ENCODE results near the gene CCDC27. TPM values are rescaled to one million over a fixed set of nuclear protein-coding genes. Genes with fewer than 3 reads are reported as not detected.
A peak's percentile ranks its signal among the peaks of the same experiment; 100 is the strongest.

Gene CCDC27
- total and polyA plus RNA-seq, 2 of the 8 experiments (the other 6 are each of a cell fraction or from before 2014, with no cell fraction given): 0.15 TPM; not detected in 1

DNA sequence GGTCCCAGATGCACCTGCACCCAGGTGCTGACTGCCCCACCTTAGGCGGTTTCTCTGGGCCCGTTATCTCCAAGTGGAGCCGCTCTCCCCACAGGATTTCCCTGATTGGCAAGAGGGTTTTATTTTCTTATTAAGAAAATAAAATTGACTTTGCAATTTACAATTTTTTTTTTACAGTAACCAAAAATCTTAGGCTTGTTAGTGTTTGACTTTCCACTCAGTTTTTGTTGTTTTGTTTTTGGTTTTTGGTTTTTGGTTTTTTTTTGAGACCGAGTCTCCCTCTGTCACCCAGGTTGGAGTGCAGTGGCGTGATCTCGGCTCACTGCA is 4.8 kb upstream of the CCDC27 start:
- no peak overlapping the region for H3K9ac ChIP-seq (replicated peaks in 1 of 4; ENCODE audit: extremely low read depth in 1 of 4, low read depth in 3 of 4, low read length in 3 of 4)
- H2BK120ac ChIP-seq (replicated peaks; ENCODE audit: low read depth, low read length): no peak overlapping the region
- H4K91ac ChIP-seq (replicated peaks; ENCODE audit: insufficient read length, low read length): no peak overlapping the region
- H3K14ac ChIP-seq (ENCODE audit: insufficient read length): no peak overlapping the region
- no peak overlapping the region for H2AFZ ChIP-seq (ENCODE audit: low read length)
- H2AK5ac ChIP-seq (ENCODE audit: low read depth, low read length): no peak overlapping the region
- H3K79me1 ChIP-seq (ENCODE audit: low read depth, low read length): peaks cover 23% of the 10 kb centered on the region
- no peaks in the 10 kb centered on the region; a peak in 1 of 4 replicates for H3K9me3 ChIP-seq (ENCODE audit: insufficient read depth in 2 of 2, low read depth in 1 of 2, low read length in 1 of 2)
- POLR2A ChIA-PET (ENCODE audit: partially characterized antibody): no interaction called here
- peaks cover 0 to 3% (median 0%) of the 10 kb centered on the region in 4 experiments; a peak in 5 of 7 replicates for H3K27me3 ChIP-seq (replicated peaks in 1 of 4; ENCODE audit: control insufficient read depth in 3 of 4, extremely low read depth in 1 of 4, insufficient read depth in 3 of 4, low read length in 3 of 4)
- no peak overlapping the region for H4K8ac ChIP-seq (ENCODE audit: extremely low read depth, insufficient read depth, low read length)
- no peak overlapping the region for H2BK12ac ChIP-seq (ENCODE audit: low read depth, low read length)
- H3K4me3 ChIP-seq (ENCODE audit: extremely low read depth in 1 of 4, insufficient read depth in 2 of 4, low read depth in 3 of 4, low read length in 4 of 4): peak overlapping the region in 1 of 4 experiments; percentile 87; a peak in 2 of 8 replicates
- H3K36me3 ChIP-seq (ENCODE audit: control insufficient read depth in 2 of 4, insufficient read depth in 4 of 4, low read length in 3 of 4): peaks cover 0 to 15% (median 4%) of the 10 kb centered on the region in 4 experiments; a peak in 5 of 8 replicates
- DNase-seq (ENCODE audit: low read depth in 1 of 2, low spot score in 2 of 2) (no peak), FAIRE-seq (no peak)
- no peak overlapping the region for H3K18ac ChIP-seq (ENCODE audit: extremely low read depth, low read length)
- H3K4me2 ChIP-seq (ENCODE audit: insufficient read depth in 1 of 2, low read depth in 2 of 2, low read length in 2 of 2): no peak overlapping the region; a peak in 1 of 4 replicates
- H3K23ac ChIP-seq (ENCODE audit: insufficient read length): no peak overlapping the region
- no peak overlapping the region for H3K4ac ChIP-seq (replicated peaks; ENCODE audit: insufficient read length, low read depth, low read length)
- WGBS, 2 experiments (ENCODE audit: extremely low coverage in 1 of 2, insufficient coverage in 1 of 2, insufficient read length in 1 of 2, insufficient replicate concordance in 2 of 2, low coverage in 1 of 2, low lambda C conversion rate in 2 of 2, missing lambda C conversion rate in 1 of 2): 48% methylated on average over 6 of the region's 6 CpGs; no CpG with 5 or more reads in 1 of the 2 experiments
- no peak overlapping the region for H4K5ac ChIP-seq (ENCODE audit: insufficient read length, low read depth, low read length)
- H3K27ac ChIP-seq (ENCODE audit: low read depth, low read length): no peak overlapping the region
- H2BK15ac ChIP-seq (ENCODE audit: low read length): no peak overlapping the region
- peaks cover 0 to 16% (median 13%) of the 10 kb centered on the region in 4 experiments; a peak in 6 of 7 replicates for H3K4me1 ChIP-seq (replicated peaks in 1 of 4; ENCODE audit: control insufficient read depth in 3 of 4, insufficient read depth in 4 of 4, low read length in 3 of 4)
- H4K20me1 ChIP-seq (replicated peaks in 1 of 2; ENCODE audit: control insufficient read depth in 1 of 2, insufficient read depth in 2 of 2, low read length in 2 of 2): peaks cover 8 to 26% of the 10 kb centered on the region in 2 experiments
- H3K56ac ChIP-seq (replicated peaks; ENCODE audit: insufficient read length, low read depth, low read length): no peak overlapping the region
- no peak overlapping the region for H2BK5ac ChIP-seq (ENCODE audit: low read depth, low read length)
- H2BK20ac ChIP-seq (ENCODE audit: low read length): no peak overlapping the region
- CTCF ChIA-PET (ENCODE audit: partially characterized antibody): interaction anchor here (0.6 to 1.3 kb wide), 2 partner anchors 20 to 23 kb away, joined by 3 read pairs; no protein-coding TSS in a partner anchor
- TF ChIP-seq KDM1A (IDR thresholded peaks at IDR 0.05; ENCODE audit: borderline replicate concordance, low read length) (0 out of 2 replicates have a peak, but pooled peaks have one; percentile 14), SP1 (IDR thresholded peaks at IDR 0.05; ENCODE audit: low read depth, low read length) (no peak)
- H3K79me2 ChIP-seq (ENCODE audit: control insufficient read depth in 1 of 2, insufficient read depth in 2 of 2, low read length in 2 of 2): peaks cover 0 to 31% of the 10 kb centered on the region in 2 experiments; a peak in 3 of 4 replicates
- peaks cover 14% of the 10 kb centered on the region for H3K23me2 ChIP-seq (ENCODE audit: low read depth, low read length)

All from H1 (cell line).